Gastrocnemius medialis (tissue), 4 donors: ENCODE measurements around the gene HAUS7.

Experiments
- CTCF ChIP-seq, 5 experiments: fragments of 450-650 bp in 3 of 5; fragments of 200-600 bp in 2 of 5; sonication (generic) in 2 of 5; IDR thresholded peaks in 4 of 5; conservative IDR thresholded peaks in 1 of 5; 1 replicate in 4 of 5; 2 replicates in 1 of 5; pipeline ENCODE4 v1.5.1; 2016 to 2019; ENCODE audit warnings: antibody characterized with exemption in 5 of 5, mild to moderate bottlenecking in 3 of 5, moderate library complexity in 3 of 5
- POLR2A ChIP-seq, 2 donors: fragments of 450-650 bp; IDR thresholded peaks; one replicate each; pipeline ENCODE4 v1.6.1; 2017; ENCODE audit warnings: antibody characterized with exemption in 2 of 2, mild to moderate bottlenecking in 2 of 2, moderate library complexity in 2 of 2

- TF ChIP-seq CTCF (IDR thresholded peaks at IDR 0.05 in 4 of 5, conservative IDR thresholded peaks at IDR 0.05 in 1 of 5), result no peak
- no peak for TF ChIP-seq POLR2A (IDR thresholded peaks at IDR 0.05)
These were observed 59.0 kb downstream of the HAUS7 start, which contains the start of gene ZFP92 for GRCh38 chrX:153411255-153411987.
